ENCODE results near the gene DLGAP1. TPM values are rescaled to one million over a fixed set of nuclear protein-coding genes. Genes with fewer than 3 reads are reported as not detected.

Gene DLGAP1
- polyA plus RNA-seq, 1 donor from 2014 or later: 4.5 TPM

- no peak for TF ChIP-seq TAF1 (IDR thresholded peaks at IDR 0.05; ENCODE audit: low read depth)
- TF ChIP-seq REST (IDR thresholded peaks at IDR 0.05; ENCODE audit: borderline replicate concordance): no peak
- no peak for TF ChIP-seq EP300 (conservative IDR thresholded peaks at IDR 0.05; ENCODE audit: poor library complexity, severe bottlenecking)
- no peak for TF ChIP-seq EZH2 (IDR thresholded peaks at IDR 0.05; ENCODE audit: borderline replicate concordance, insufficient read depth, low read length, poor library complexity, severe bottlenecking)
- Histone ChIP-seq H3K9ac (ENCODE audit: low read length) (no peak overlapping the region), H3K36me3 (ENCODE audit: insufficient read depth, low read length) (no peaks in the 10 kb centered on the region), H3K4me3 (ENCODE audit: low read length) (no peak overlapping the region), H3K9me3 (ENCODE audit: low read length) (no peaks in the 10 kb centered on the region), H3K27ac (ENCODE audit: low read length) (no peak overlapping the region), H2AFZ (ENCODE audit: low read depth, low read length) (no peak overlapping the region), H3K27me3 (ENCODE audit: insufficient read depth, low read depth, low read length) (no peaks in the 10 kb centered on the region), H4K20me1 (ENCODE audit: insufficient read depth) (no peaks in the 10 kb centered on the region), H3K79me2 (replicated peaks; ENCODE audit: insufficient read depth, low read length) (no peaks in the 10 kb centered on the region), H3K9me2 (ENCODE audit: insufficient read depth, low read length) (no peaks in the 10 kb centered on the region), H3F3A (ENCODE audit: insufficient read depth, low read length, poor library complexity, severe bottlenecking) (no peaks in the 10 kb centered on the region), H3K4me2 (ENCODE audit: low read length) (no peak overlapping the region)
Observed at GRCh38 chr18:3489462-3489861, 965.6 kb downstream of the DLGAP1 start.

- no peak overlapping the region for H2AFZ ChIP-seq (ENCODE audit: low read depth, low read length)
- H3K79me2 ChIP-seq (replicated peaks; ENCODE audit: insufficient read depth, low read length): no peaks in the 10 kb centered on the region
Observed at GRCh38 chr18:3486512-3486911, 968.6 kb downstream of the DLGAP1 start.

More at GRCh38 chr18:3486512-3486911, 968.6 kb downstream of the DLGAP1 start:
- Histone ChIP-seq H3K9me3 (ENCODE audit: low read length) (no peaks in the 10 kb centered on the region), H3K27me3 (ENCODE audit: insufficient read depth, low read depth, low read length) (no peaks in the 10 kb centered on the region), H3K9ac (ENCODE audit: low read length) (no peak overlapping the region), H3K27ac (ENCODE audit: low read length) (no peak overlapping the region), H3K4me3 (ENCODE audit: low read length) (no peak overlapping the region), H4K20me1 (ENCODE audit: insufficient read depth) (no peaks in the 10 kb centered on the region), H3K9me2 (ENCODE audit: insufficient read depth, low read length) (no peaks in the 10 kb centered on the region), H3K36me3 (ENCODE audit: insufficient read depth, low read length) (no peaks in the 10 kb centered on the region), H3K4me2 (ENCODE audit: low read length) (no peak overlapping the region), H3F3A (ENCODE audit: insufficient read depth, low read length, poor library complexity, severe bottlenecking) (no peaks in the 10 kb centered on the region)
- TF ChIP-seq REST (IDR thresholded peaks at IDR 0.05; ENCODE audit: borderline replicate concordance) (no peak), EZH2 (IDR thresholded peaks at IDR 0.05; ENCODE audit: borderline replicate concordance, insufficient read depth, low read length, poor library complexity, severe bottlenecking) (no peak)

All from neural cell (in vitro differentiated cells).